Right cardiac atrium (tissue), 5 donors: ENCODE data around the gene ETFA. TPM values are rescaled to one million over a fixed set of nuclear protein-coding genes. Genes with fewer than 3 reads are reported as not detected.

Source experiments
- ATAC-seq, 2 donors: fragments of 200-7000 bp; cut with Tn5 transposase; one replicate each; pipeline versions ENCODE4 v1.8.0 to v1.9.1; 2020; ENCODE audit warnings: moderate library complexity in 2 of 2, mild to moderate bottlenecking in 1 of 2
- DNase-seq, 3 donors: peaks; one replicate each; pipeline ENCODE4 v3.0.0-alpha.2; 2020
- H3K27ac ChIP-seq: one replicate; pipeline ENCODE4 v1.5.1; 2013; ENCODE audit warnings: mild to moderate bottlenecking, low read length, control low read depth, moderate library complexity
- H3K27me3 ChIP-seq: one replicate; pipeline ENCODE4 v1.6.1; 2013; ENCODE audit not compliant: control insufficient read depth, insufficient read depth
- H3K4me1 ChIP-seq: one replicate; pipeline ENCODE4 v1.6.1; 2013; ENCODE audit warnings: low read length; ENCODE audit not compliant: control insufficient read depth, insufficient read depth
- H3K4me3 ChIP-seq: one replicate; pipeline ENCODE4 v1.5.1; 2013; ENCODE audit warnings: low read length, control low read depth
- H3K9me3 ChIP-seq: one replicate; pipeline ENCODE4 v1.6.1; 2013; ENCODE audit warnings: low read length; ENCODE audit not compliant: control insufficient read depth
- WGBS: extraction: QIAGEN DNeasy Blood & Tissue Kit; methylation state at CpG from one replicate; pipeline ENCODE4 v1.1.7; 2013; 5-methylcytosine and 5-hydroxymethylcytosine counted together
- intact Hi-C, 4 donors: fragments of 100-400 bp; cut with DNase I; formaldehyde crosslinking; loops; one replicate each; pipeline versions ENCODE4 v1.11.0 to v1.14.0; 2022 to 2023
- polyA plus RNA-seq: library from polyadenylated mRNA; stranded (reverse); fragments of 200-250 nt; gene quantifications from one replicate; pipeline ENCODE4 v1.2.3, GENCODE V29; 2013
- total RNA-seq, 4 donors: library from RNA; stranded (reverse); fragmentation: NEBNext Ultra II Directional; extraction: Animal tissue kit (Norgen Biotek cat#: 25700); gene quantifications; one replicate each; pipeline ENCODE4 v1.2.1, GENCODE V29; 2021
- donor health status: healthy with polysubstance abuse.
- donor health status: DM: no; HTN: yes; CAD: no.
- donor health status: DM: no; HTN: no; CAD: no.
- donor health status: DM: no; HTN: yes; CAD: no; lungs with severe emphysema.
- donor health status: DM: yes; HTN: yes; CAD: no.

The ETFA gene
- total and polyA plus RNA-seq, 5 donors = 248 to 283 (median 251) TPM

GRCh38 chr15:76168237-76168984, 142.9 kb downstream of the ETFA start:
- WGBS = 88% methylated on average over 14 of the region's 14 CpGs
- no peak for DNase-seq
- Histone ChIP-seq H3K27me3 (no peaks in the 10 kb centered on the region), H3K4me1 (no peaks in the 10 kb centered on the region), H3K27ac (no peak overlapping the region), H3K4me3 (no peak overlapping the region), H3K9me3 (no peaks in the 10 kb centered on the region)
- no peak for ATAC-seq
- intact Hi-C loops = no loop called here

- Histone ChIP-seq H3K27me3 (no peaks in the 10 kb centered on the region), H3K9me3 (no peaks in the 10 kb centered on the region), H3K4me3 (no peak overlapping the region), H3K27ac (no peak overlapping the region), H3K4me1 (peaks cover 5% of the 10 kb centered on the region)
- no peak for DNase-seq
- no peak for ATAC-seq
- intact Hi-C loops = no loop called here
- 93% methylated on average over 15 of the region's 15 CpGs for WGBS
Observed at GRCh38 chr15:76165951-76166350, 145.3 kb downstream of the ETFA start.

Other genes starting within 250 kb of the ETFA start
- not detected for gene ISL2, start 25.3 kb upstream of the ETFA start, total RNA-seq
- 0.05 TPM for gene ISL2, start 25.3 kb upstream of the ETFA start, polyA plus RNA-seq